ENCODE measurements around the gene SLC29A3. TPM values are rescaled to one million over a fixed set of nuclear protein-coding genes. Genes with fewer than 3 reads are reported as not detected.

SLC29A3 gene
- 0.89 and 1.2 TPM in 2 replicates for total RNA-seq

GRCh38 chr10:71319042-71319799 lies at the start of gene SLC29A3:
Gene SLC29A3, plus strand, starts transcription at chr10:71319259. Its CDS starts 51 bp downstream, at chr10:71319310.

DNA sequence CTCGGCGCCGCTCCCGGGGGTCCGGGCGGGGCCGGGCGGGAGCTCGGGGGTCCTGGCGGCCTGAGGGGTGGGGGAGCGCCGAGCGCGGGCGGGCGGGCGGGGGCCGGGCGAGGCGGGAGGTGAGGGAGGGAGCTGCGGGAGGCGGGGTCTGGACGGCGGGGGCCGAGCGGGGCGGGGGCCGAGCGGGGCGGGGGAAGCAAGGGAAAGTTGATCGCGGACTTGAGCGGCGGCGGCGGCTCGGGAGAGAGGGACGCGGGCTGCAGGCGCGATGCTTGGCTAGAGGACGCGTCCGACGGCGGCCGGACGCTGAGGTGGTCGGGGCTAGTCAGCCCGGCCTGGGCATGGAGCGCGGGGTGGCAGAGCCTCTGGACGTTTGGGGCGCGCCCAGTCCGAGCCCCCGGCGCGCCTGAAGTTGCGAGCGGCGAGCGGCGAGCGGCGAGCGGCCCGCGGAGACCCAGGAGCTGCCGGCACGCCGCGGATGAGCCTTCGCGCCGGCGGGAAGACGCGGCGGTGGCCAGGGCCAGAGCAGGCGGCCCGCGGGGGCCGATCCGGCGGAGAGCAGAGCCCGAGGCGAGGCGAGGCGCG lies 77.7 kb downstream of the SLC29A3 start, which contains the start of gene CDH23:
Gene CDH23 (plus strand): TSS at position 210 of the 585 bp plus-strand sequence. CDS start 42,912 bp downstream, outside the sequence.

Other genes starting within 250 kb of the SLC29A3 start
- 43.4 and 46.3 TPM in 2 replicates for gene UNC5B, start 106.7 kb upstream of the SLC29A3 start, total RNA-seq
- under 0.01 TPM in 2 replicates for gene CDH23, start 77.7 kb downstream of the SLC29A3 start, total RNA-seq

All from smooth muscle cell of the umbilical artery (primary cell).